ENCODE measurements around the gene ARSB. TPM values are rescaled to one million over a fixed set of nuclear protein-coding genes. Genes with fewer than 3 reads are reported as not detected.
"Not testable (repeated sequence)": the region's sequence is repeated elsewhere in the genome, so short reads cannot be mapped to it uniquely, and the experiment has no call there.

The ARSB gene
- polyA plus RNA-seq, 4 donors: 17.6 to 20.6 (median 19.0) TPM

DNA sequence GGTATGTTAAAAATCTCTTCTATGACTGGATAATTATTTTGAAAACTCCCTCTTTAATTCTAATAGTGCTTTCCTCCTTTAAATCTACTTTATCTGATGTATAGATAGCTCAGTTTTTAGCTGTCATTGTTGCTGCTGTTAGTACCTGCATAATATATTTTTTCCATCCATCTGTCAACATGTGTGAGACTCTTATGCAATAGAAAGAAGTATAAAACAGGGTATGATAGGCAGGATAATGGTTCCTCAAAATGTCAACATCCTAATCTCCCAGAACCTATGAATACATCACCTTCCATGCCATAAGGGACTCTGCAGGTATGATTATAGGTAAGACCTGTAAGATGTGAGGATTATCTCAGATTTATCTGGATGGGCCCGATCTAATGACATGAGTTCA is 199.7 kb downstream of the ARSB start:
- DNase-seq (ENCODE audit: low read depth in 4 of 4, low spot score in 2 of 4): no peak

DNA sequence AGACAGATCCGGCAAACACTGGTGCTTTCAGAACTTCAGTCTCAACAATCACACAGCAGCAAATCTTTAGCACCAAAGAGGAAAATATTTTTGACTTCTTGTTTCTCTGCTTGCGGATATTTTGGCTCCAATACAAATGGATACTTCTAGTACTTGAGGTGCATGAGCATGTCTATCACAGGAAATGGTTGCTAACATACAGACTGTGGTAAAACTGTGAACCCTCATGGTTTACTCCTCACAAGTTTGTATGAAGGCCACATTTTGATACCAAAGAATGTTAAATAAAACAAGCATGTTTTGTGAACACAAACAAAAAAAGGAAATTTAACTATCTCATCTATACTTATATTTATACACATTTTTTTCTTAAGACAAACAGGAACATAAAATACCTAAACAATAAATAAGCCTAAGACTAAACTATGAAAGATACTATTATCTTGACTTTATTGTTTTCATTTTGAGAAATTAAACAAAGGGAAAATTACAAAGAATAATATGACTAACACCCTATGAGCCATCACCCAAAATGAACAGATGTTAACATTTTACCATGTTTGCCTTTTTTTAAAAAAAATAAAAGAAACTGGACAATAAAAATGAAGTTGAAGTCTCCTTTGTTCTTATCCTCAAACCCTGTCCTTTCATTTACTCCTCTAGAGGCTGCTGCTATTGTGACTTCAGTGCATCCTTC is 201.5 kb downstream of the ARSB start:
- DNase-seq (ENCODE audit: low read depth in 4 of 4, low spot score in 2 of 4): no peak

DNA sequence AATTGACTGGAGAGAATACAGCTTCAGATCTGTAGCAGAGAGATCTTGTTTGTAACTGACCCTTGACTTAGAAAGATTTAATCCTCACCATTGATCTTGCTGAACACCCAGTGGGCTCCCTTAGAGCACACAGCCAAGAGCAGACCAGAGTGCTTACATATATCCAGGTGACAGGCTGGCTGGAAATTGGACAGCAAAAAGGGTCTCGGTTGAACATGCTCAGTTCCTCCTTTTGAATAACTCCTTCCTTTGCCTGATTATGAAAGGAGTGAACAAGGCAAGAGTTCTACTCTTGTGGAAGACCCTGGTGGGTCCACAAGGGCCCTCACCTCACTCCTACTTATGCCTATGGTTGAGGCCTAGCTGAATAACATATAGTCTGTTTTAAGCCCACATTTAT is 202.4 kb downstream of the ARSB start:
- no peak for DNase-seq (ENCODE audit: low read depth in 4 of 4, low spot score in 2 of 4)

DNA sequence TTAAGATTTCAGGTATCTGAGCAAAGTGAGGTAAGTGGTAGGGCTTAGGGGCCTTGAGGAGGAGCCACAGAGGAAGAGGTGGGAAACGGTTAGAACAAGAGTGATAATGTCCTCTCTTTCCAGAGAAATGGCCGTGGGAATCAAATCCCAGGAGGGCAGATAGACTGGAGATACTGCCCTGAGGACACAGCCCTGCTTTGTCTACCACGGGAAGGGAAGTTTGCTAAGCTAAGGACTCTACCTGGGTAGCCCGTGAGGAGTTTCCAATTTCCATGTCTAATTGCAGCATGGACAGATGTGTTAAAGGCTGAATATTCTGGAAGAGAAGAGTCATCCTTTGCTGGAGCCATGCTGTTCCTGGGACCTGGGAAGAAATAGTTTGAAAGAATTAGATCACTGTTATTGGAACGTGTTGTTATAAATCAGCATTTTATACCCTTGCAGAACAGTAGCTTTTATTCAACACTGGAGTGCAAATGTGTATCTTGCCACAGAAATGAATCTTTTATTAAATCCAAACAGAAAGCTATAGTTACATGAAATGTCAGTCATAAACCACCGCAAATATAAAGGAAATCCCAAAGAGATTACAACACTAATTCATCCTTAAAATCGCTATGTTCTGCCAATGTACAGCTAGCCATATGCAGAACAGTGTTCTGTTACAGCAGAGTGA is 203.4 kb downstream of the ARSB start:
- no peak for DNase-seq (ENCODE audit: low read depth in 4 of 4, low spot score in 2 of 4)

DNA sequence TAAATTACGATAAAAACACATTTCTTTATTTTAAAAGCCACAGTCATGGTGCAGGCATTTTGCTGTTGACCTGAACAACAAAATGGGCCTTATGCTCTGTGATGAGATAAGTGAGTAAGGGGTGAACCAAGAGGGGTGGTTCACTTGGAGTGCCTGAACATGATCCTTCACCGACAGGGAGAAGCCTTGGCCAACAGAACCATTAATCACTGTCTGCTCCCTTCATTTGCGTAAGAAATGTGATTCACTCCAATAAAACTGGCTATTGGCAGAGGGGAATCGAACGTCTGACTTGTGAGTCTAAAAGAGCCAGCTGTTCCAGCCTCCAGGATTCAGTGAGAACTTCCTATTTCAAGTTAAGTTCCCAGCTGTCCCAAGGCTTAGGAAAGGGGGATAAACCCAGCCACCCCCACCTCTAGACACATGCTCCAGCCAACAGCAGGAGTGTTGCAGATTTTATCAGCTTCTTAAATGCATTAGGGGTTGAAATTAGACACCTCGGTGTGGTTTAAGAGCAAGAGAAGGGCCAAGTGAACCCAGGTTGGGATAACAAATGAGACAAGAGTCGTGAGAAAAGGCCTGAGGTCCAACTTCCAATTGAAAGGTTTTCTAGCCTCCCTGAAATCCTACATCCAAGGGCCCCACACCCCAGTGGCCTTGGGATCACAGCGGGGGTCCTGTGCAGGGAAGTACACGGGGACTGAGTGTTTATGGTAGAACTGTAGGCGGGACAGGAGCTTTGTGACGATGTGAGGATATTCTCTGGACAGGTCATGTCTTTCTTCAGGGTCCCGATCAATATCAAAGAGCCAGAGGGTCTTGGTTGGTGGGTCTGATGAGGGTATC is 205.1 kb downstream of the ARSB start:
- no peak for DNase-seq (ENCODE audit: low read depth in 4 of 4, low spot score in 2 of 4)

DNA sequence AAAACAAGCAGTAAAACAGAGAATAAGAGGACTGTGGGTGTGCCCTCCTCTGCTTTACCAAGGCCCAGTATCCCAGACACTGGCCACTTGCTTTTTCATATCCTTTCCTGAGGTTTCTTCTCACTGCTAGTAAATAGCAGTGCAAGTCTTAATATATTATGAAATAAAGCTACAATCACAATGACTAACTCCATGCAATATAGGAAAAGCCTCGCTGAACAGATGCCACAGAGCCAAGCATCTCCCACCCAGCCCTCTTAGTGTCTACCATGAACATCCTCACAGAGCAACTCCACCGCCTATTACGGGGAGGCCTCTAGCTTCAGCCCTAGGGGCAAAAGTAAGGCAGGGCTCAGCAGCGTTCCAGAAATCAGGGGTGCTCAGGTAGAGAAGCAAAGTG is 205.8 kb downstream of the ARSB start:
- DNase-seq (ENCODE audit: low read depth in 4 of 4, low spot score in 2 of 4): no peak

DNA sequence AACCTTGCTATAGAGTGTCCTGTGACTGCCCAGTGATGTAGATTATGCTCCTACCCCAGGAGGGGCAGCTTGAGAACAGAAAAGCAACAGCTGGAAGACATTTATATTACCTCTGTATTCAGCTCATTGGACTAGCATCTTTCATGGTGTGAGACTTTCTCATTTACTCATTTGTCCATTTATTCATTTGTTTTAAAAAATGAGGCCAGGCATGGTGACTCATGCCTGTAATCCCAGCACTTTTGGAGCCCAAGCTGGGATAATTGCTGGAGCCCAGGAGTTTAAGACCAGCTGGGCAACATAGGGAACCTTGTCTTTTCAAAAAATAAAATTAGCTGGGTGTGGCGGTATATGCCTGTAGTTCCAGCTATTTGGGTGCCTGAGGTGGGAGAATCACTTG is 206.6 kb downstream of the ARSB start:
- DNase-seq (ENCODE audit: low read depth in 4 of 4, low spot score in 2 of 4): no peak

DNA sequence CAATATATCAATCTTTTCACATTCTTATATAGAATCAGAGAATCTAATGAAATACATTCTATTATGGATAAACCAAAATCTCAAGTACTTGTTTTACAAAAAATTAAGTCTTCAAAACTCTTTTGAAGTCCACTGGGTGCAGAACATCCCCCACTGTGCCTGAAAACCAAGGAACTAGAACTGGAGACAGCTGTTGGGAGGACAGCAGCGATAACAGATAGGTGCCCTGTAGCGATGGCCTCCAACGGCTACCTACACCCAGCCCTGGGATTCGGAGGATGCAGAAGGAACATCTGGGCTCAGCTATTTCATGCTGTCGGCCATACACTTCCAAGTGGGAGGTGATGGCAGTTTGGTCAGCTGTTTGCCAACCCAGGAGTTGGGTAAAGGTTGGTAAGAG is 207.2 kb downstream of the ARSB start:
- DNase-seq (ENCODE audit: low read depth in 4 of 4, low spot score in 2 of 4): no peak

DNA sequence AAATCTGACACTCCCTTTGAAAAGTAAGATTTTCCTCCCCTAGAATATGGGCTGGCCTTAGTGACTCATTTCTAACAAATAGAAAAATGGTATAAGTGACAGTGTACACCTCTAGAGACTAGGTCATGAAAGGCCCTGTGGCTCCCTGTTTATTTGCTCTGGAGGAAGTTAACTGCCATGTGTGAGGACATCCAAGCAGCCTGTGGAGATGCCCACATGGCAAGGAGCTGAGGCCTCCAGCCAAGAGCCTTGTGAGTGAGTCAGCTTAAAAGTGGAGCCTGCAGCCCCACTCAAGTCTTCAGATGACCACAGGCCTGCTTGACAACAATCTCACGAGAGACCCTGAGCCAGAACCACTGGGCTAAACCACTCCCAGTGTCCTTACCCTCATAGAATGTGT is 208.5 kb downstream of the ARSB start:
- no peak for DNase-seq (ENCODE audit: low read depth in 4 of 4, low spot score in 2 of 4)

DNA sequence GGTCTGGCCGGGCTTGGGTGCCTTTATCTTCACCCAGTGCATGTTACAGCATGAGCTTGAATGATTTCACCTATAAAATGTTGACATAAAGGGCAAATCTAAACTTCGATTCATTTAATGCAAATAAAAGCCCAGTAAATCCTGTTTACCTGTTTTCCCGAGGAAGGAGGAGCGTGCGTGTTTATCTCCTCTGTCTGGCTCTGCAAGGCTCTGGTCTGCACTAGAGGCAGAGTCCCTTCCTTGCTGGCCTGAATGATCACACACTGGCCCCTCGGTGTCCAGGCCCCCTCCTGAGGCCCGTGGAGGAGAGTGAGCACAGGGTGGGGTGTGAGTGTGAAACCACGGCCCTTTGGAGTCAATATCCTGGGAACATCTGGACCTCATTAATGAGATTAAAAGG is 211.5 kb downstream of the ARSB start:
- no peak for DNase-seq (ENCODE audit: low read depth in 4 of 4, low spot score in 2 of 4)

DNA sequence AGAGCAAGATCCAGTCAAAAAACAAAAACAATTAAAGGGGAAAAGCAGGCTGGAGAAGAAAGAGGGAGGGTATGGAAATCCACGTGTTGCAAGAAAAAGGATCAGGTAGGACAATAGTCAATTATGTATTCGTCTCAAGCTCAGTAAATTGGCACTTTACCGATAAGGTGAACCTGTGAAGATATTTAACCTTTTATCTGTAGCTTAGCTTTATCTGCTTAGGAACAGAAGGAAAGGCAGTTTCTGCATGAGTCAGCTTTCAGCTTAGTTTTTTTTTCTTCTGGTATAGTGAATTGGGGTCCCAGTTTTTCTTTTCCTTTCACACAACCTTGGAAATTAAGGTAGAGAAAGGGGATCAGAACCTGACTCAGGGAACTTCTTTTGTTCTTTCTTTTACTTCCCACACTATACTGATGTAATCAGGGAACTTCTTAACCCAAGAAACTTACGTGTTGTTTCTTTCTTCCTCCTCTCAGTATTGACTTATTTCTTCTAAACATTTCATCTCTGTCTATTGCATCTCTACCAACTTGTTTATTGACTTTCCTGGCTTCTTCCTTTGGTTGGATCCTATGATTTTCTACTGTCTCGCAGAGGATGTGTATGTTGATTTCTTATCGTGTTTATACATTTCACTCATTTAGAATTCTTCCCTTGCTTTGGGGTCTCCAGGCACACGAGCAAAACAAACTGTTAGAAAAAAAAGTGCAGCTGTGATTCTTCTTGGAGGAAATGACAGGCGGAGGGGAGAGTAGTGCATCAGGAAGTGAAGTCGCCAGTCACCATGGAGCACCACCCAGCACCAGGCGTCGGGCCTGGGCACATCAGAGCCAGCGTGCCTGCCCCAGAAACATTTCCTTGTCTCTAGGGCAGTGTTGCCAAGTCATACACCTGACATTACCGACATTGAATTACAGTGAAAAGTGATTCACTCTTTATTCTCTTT is 213.6 kb downstream of the ARSB start:
- DNase-seq (ENCODE audit: low read depth in 4 of 4, low spot score in 2 of 4): no peak

DNA sequence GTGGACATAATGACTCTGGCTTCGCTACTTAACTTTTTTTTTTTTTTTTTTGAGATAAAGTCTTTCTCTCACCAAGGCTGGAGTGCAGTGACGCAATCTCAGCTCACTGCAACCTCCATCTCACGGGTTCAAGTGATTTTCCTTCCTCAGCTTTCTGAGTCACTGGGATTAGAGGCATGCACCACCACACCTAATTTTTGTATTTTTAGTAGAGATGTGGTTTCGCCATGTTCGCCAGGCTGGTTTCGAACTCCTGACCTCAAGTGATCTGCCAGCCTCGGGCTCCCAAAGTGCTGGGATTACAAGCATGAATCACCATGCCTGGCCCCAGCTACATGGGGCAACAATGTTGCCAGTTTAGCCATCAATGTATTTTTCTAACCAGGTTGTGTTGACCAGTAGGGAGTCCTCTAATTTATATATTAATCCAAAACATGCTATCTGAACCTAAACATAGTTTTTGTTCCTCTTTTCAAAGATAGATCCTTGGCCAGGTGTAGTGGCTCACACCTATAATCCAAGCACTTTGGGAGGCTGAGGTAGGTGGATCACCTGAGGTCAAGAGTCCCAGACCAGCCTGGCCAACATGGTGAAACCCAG is 216.2 kb downstream of the ARSB start:
- DNase-seq (ENCODE audit: low read depth in 4 of 4, low spot score in 2 of 4): no peak

DNA sequence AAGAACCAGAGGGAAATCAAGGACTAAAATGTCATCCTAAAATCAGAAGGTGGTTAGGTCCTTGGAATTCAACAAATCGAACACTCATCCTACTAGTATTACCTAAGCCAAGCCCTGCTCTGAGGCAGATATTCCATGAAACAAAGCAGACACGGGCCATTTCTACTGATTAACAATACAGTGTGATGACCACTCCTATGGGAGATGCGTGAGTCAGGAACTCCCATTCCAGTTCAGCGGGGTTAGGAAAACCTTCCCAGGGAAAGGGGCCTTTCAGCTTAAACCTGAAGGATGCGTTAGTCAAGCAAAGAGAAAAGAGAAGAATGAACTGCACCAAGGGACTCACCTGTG is 218.7 kb downstream of the ARSB start:
- no peak for DNase-seq (ENCODE audit: low read depth in 4 of 4, low spot score in 2 of 4)

DNA sequence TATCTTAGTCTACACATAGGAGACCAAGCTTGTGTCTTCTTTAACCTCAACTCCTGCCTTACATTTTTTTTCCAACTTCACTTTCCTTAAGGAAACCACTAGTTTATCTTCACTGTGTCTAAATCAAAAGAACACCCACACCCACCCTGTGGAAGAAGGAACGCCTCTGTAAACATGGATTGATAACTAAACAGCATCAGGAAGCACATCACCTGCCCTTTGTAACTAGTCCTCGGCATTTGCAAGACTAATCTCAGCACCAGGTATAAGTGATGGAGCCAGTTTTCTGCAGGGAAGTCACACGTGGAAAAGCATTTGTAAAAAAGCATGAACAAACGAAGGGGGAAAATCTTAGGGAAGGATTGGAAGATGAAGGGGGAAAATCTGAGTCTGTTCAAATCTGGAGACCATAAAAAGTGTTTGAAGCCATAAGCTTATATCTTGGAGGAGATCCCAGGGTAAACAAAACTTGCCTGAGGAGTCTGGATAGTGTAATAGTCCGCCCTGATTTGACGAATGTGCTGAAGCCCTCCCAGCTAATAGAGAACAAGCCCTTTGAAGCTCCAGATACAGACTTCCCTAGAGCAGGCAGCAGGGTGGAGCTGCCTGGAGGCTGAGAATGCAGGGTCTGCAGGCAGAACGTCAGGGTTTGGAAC is 219.2 kb downstream of the ARSB start:
- no peak for DNase-seq (ENCODE audit: low read depth in 4 of 4, low spot score in 2 of 4)

DNA sequence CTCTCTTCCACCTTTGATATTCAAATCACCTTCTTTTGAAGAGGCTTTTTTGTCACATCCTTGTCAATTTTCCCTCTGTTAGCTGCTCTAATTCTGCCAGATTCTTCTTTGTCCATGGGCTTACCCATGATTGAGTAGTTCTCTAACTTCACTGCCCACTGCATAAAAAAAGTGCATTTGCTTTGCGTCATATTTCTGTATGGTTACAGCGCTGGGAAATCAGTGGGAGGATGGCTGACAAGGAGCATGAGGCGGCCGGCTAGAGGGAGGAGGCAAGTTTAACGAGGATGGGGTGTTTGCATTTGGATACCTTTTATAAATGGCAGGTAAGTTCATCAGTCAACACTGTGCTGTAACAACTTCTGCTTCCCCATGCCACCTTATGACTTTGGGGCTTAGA is 220.0 kb downstream of the ARSB start:
- DNase-seq (ENCODE audit: low read depth in 4 of 4, low spot score in 2 of 4): no peak

DNA sequence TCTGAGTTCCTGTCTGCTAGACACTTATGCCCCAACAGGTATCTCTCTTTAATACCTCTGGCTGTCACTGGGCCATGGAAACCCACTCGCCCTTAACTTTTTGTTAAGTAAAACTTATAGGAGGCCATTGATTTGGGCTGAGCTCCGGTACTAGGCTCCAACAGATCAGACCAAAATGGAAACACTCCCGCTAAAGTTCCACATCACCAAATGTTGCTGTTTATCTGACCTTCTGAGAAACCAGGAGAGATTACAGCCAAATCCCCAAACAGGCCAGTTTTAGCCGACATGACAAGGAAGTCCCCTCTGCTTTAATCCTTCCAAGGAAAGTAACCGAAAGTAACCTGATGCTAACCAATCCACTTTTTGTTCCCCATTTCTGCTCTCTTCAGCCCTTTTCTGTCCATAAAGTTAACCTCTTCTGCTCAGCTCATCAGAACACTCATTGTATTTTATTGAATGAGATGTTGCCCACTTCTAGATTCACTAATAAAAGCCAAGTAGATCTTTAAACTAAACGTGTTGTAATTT is 221.4 kb downstream of the ARSB start:
- DNase-seq (ENCODE audit: low read depth in 4 of 4, low spot score in 2 of 4): no peak

DNA sequence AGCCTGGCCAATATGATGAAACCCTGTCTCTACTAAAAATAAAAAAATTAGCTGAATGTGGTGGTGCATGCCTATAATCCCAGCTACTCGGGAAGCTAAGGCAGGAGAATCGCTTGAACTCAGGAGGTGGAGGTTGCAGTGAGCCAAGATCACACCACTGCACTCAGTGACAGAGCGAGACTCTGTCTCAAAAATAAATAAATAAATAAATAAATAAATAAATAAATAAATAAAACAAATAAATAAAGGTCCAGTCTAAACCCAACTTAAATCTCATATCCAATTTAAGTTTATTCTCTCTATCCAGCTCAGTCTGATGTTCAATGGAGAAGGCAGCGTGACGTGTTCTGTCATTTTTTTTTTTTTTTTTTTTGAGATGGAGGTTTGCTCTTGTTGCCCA is 222.4 kb downstream of the ARSB start:
- DNase-seq (ENCODE audit: low read depth in 4 of 4, low spot score in 2 of 4): not testable (repeated sequence)

DNA sequence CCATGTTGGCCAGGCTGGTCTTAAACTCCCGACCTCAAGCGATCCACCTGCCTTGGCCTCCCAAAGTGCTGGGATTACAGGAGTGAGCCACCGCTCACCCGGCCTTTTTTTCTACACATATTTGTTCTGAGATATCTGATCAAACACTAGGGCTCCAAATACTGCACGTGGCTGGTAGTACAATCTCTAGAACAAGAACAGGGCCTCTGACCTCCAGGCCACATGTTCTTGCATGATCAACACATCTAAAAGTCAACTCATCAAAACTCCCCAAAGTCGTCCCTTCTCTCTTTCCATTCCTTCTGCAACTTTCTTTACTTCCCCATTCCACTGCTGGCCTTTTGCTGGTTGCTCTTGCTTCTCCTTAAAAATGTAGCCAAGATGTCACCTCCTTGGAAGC is 223.3 kb downstream of the ARSB start:
- DNase-seq (ENCODE audit: low read depth in 4 of 4, low spot score in 2 of 4): no peak

DNA sequence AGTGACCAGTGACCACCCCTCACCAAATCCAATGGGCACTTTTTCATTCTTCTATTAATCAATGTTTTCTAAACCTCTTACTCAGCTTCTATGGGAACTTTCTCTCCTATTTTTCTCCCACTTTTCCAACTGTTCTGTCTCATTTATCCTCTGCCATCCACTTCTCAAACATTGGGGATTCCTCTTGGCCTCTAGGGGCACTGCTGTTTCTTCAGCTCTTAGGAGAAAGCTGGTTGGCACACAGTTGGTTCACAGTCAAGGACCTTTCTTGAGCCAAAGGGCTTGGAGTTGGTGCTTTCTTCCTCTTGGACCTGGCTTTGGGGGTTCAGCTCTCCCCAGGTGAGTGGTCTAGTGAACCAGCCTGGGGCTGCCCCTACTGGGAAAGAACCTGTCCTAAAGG is 224.3 kb downstream of the ARSB start:
- DNase-seq (ENCODE audit: low read depth in 4 of 4, low spot score in 2 of 4): no peak

DNA sequence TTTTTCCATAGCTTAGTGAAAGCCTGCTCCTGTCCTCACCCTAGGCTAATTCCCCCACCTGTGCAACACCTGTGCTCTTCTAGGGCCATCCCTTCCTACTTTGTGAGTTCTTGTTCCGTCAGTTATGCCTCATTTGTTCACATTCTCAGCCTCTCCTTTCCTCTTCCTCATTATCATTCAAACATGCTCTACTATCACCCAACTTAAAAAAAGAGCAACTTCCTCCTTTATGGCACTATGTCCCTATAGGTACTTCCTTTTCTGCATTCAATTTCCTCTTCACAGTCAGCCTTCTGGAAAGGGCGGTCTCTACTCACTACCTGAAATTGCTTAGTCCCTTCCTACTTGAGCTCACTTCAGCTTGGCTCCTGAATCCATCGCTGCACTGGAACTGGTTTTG is 224.7 kb downstream of the ARSB start:
- DNase-seq (ENCODE audit: low read depth in 4 of 4, low spot score in 2 of 4): no peak

Measured in left renal cortex interstitium (tissue), 4 donors.